A549 (cell line): ENCODE measurements around the gene ARMC6.
A peak's percentile ranks its signal among the peaks of the same experiment; 100 is the strongest.

ENCODE experiments used
- CTCF ChIP-seq: fragments of >200 bp; sonication (Bioruptor Twin); formaldehyde crosslinking; IDR thresholded peaks from 3 replicates; pipeline ENCODE4 v1.5.1; 2016
- JUNB ChIP-seq: fragments of >200 bp; sonication (Bioruptor Twin); formaldehyde crosslinking; IDR thresholded peaks from 2 replicates; pipeline ENCODE4 v1.6.1; 2016
- MAX ChIP-seq: IDR thresholded peaks from 2 replicates; pipeline ENCODE4 v1.6.1; 2012
- NFE2L2 ChIP-seq: fragments of 150-350 bp; conservative IDR thresholded peaks from 2 replicates; pipeline ENCODE4 v1.6.1; 2014; ENCODE audit warnings: low read length
- RFX5 ChIP-seq: fragments of 450-650 bp; IDR thresholded peaks from 2 replicates; pipeline ENCODE4 v1.7.1; 2014; ENCODE audit warnings: antibody characterized with exemption, mild to moderate bottlenecking, moderate library complexity
- SMC3 ChIP-seq: fragments of >200 bp; sonication (Bioruptor Twin); formaldehyde crosslinking; IDR thresholded peaks from 3 replicates; pipeline ENCODE4 v1.6.1; 2018; ENCODE audit warnings: inconsistent platforms
- SREBF2 ChIP-seq: fragments of 450-650 bp; IDR thresholded peaks from 2 replicates; pipeline ENCODE4 v1.6.1; 2014; ENCODE audit warnings: mild to moderate bottlenecking, moderate library complexity

GRCh38 chr19:18995804-18996241 lies 37.6 kb upstream of the ARMC6 start:
- TF ChIP-seq SREBF2 (no peak), MAX (no peak), SMC3 (no peak), NFE2L2 (no peak), RFX5 (no peak), CTCF (peak; percentile 39), JUNB (no peak)
